LNCaP clone FGC (cell line): ENCODE measurements around the gene SH2D3A.

ENCODE experiments used
- DNase-seq: peaks from one replicate; pipeline ENCODE4 v3.0.0-alpha.2; 2011; ENCODE audit warnings: low read depth
- H3K4me3 ChIP-seq: 2 replicates; pipeline ENCODE4 v1.5.1; 2011; ENCODE audit warnings: mild to moderate bottlenecking, low read depth, low read length, control low read depth
- TF ChIP-seq, protein P1 (sequence below): IDR thresholded peaks from 2 replicates; pipeline ENCODE4 v1.5.1; 2012; ENCODE audit warnings: mild to moderate bottlenecking; ENCODE audit not compliant: control insufficient read depth, insufficient read depth; ENCODE audit errors: extremely low read depth

Gene SH2D3A

DNA sequence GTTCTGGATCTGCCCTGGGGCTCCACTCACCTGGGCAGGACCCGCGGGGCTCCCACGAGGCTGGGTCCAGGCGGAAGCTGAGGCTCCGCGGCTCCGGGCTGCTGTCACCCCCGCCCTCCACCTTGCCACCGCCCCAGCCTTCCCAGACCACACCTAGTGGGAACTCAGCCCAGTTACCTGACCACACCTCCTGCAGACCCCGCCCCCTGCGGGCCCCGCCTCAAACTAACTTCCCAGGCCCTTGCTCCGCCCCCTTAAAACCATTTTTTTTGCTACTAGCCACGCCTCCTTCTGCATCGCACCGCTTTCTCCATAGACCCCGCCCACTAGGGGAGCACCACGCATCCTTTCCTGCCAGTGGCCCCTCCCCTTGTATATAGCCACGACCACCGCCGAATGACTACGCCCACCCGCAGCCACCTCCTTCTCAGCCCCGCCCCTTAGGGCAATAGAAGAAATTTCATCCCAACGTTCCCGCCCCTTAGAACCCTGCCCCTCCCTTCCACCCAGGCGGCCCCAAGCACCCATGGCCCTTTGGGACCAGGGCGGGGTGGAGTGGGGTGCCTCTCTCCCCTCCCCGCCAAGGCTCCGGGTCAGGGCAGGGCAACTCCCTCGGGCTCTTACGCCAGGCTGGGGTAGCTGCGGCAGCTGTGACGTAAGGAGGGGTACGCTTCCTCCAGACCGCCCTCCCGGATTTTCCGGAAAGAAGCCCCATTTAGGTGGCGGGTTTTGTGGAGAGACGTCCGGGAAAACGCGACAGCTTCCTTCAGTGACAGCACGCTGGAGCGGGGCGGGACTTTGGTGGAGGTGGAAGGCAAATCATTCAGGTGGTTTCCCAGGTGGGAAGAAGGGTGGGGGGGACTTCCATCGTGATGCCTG, at the start of gene SH2D3A:
TSS of gene SH2D3A (minus strand) at position 79 of the 879 bp plus-strand sequence. CDS start 3,687 bp downstream, outside the sequence.
- DNase-seq, result peak; percentile 23
- peak within 1 kb of the TSS; percentile 48 for H3K4me3 ChIP-seq

GRCh38 chr19:6813659-6814058, 46.4 kb upstream of the SH2D3A start:
- DNase-seq, result no peak
- no peak overlapping the region for H3K4me3 ChIP-seq
- TF ChIP-seq, protein P1, sequence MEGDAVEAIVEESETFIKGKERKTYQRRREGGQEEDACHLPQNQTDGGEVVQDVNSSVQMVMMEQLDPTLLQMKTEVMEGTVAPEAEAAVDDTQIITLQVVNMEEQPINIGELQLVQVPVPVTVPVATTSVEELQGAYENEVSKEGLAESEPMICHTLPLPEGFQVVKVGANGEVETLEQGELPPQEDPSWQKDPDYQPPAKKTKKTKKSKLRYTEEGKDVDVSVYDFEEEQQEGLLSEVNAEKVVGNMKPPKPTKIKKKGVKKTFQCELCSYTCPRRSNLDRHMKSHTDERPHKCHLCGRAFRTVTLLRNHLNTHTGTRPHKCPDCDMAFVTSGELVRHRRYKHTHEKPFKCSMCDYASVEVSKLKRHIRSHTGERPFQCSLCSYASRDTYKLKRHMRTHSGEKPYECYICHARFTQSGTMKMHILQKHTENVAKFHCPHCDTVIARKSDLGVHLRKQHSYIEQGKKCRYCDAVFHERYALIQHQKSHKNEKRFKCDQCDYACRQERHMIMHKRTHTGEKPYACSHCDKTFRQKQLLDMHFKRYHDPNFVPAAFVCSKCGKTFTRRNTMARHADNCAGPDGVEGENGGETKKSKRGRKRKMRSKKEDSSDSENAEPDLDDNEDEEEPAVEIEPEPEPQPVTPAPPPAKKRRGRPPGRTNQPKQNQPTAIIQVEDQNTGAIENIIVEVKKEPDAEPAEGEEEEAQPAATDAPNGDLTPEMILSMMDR, result no peak

More for the DNA sequence above, at the start of gene SH2D3A:
- TF ChIP-seq, protein P1, result no peak

- TF ChIP-seq, protein P1, result no peak
- no peak overlapping the region for H3K4me3 ChIP-seq
- no peak for DNase-seq
Measured at GRCh38 chr19:6812612-6813011, 45.4 kb upstream of the SH2D3A start.

GRCh38 chr19:6811906-6812305, 44.7 kb upstream of the SH2D3A start:
- no peak overlapping the region for H3K4me3 ChIP-seq
- TF ChIP-seq, protein P1, result no peak
- DNase-seq, result peak; percentile 36

DNA sequence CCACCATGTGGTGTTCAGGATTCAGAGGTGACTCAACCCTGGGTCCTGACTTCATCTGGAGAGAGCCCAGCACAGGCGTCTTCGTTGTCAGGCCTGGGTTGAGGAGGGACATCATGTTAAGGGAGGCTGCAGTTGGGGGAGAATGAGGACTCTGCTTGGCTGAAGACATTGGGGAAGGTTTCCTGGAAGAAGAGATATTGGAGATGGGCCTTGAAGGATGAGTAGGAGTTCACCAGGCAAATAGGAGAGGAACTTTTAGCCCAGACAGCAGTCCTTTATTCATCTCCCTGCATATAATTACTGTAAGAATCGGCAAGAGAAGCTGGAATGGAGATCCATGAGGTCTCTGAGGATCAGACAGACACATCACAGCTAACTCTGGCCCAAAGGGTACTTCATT, 44.1 kb upstream of the SH2D3A start:
- TF ChIP-seq, protein P1, result no peak
- H3K4me3 ChIP-seq, result no peak overlapping the region
- no peak for DNase-seq

- no peak for DNase-seq
- no peak overlapping the region for H3K4me3 ChIP-seq
- TF ChIP-seq, protein P1, result no peak
Measured at GRCh38 chr19:6809262-6809661, 42.0 kb upstream of the SH2D3A start.
